Stimulated activated naive CD4-positive, alpha-beta T cell treated with Interleukin-2 at 50 U/mL for 16 hours (primary cell): ENCODE results near the gene ADAMTSL1.

Source experiments
- DNase-seq: peaks from one replicate; lab custom pipeline; 2025; lab: John Stamatoyannopoulos, UW

Gene ADAMTSL1

GRCh38 chr9:18741359-18741758 is 267.4 kb downstream of the ADAMTSL1 start:
- no peak for DNase-seq

- no peak for DNase-seq
These were observed 268.0 kb downstream of the ADAMTSL1 start for GRCh38 chr9:18741945-18742344.

DNA sequence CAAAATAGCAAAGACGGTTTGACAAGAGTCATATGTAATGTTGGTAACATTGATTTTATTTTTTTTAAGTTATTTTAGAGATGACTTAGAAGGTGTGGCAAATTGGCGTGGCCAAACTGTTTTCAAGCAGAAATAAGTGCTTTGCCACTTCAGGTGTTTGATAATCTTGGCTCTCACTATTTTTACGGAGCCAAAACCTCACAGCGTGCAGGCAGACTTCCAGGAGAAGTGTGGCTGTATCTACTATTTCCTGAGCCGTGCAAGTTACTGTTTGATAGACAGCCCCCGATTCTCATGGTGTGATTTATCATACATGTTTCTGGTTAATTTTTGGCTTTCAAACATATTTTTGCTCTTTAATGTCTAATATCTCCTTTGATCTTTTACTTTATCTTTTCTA is 269.5 kb downstream of the ADAMTSL1 start:
- no peak for DNase-seq

GRCh38 chr9:18743971-18744370 is 270.0 kb downstream of the ADAMTSL1 start:
- no peak for DNase-seq

DNA sequence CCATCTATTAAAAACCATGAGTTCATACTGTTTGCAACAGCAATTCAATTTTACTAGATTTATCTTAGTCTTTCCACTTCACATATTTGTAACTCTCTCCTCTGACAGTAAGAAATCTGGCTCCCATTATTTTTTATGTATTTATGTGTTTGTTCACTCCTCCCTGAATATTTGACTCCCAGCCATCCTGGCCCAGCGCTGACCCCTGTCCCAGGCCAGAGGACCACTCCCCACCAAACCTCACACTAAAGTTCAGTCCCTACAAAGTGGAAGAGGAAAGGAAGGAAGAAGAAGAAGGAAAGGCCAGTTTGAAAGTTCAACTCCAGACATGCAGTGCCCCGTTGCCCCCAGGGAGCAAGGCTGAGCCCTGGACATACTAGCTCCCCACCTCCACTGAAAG is 271.8 kb downstream of the ADAMTSL1 start:
- no peak for DNase-seq

DNA sequence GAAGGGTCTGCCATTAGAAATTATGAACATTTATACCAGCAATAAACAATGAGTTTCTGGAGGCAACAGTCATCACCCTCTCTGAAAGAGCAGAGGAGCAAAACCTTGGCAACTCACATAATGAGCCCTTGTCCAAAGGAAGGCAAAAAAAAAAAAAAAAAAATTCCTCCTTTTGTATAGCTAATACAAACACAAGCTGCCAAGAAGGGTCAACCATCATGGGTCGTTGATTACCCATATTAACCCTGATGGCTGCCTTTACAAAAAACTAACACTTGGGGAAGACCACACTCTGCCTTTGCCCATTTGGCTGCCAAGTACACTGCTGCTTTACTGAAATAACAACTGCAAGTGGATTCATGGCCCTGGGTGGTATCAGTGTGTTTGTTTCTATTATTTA is 272.7 kb downstream of the ADAMTSL1 start:
- no peak for DNase-seq

- DNase-seq, result no peak
These were observed 273.6 kb downstream of the ADAMTSL1 start for GRCh38 chr9:18747595-18747994.

DNA sequence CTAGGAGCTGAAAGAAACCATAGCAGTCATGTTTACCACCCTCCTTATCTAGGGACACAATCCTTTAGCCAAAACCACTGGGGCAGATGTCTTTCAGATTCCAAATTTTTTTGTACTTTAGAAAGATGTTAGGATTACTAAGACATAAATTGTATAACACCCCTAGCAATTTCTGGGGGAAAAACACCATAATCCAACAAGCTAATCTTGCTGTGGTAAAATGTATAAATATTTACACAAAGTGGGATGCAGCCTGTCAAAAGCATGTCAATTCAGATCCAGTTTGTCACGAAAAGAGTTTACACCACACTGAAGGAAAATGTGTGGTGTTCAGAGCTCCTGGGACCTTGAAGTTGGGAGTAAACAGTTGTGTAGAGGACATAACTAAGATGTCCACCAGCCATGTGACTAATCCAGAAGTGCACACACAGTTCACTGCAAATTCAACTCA is 274.3 kb downstream of the ADAMTSL1 start:
- DNase-seq, result no peak

DNA sequence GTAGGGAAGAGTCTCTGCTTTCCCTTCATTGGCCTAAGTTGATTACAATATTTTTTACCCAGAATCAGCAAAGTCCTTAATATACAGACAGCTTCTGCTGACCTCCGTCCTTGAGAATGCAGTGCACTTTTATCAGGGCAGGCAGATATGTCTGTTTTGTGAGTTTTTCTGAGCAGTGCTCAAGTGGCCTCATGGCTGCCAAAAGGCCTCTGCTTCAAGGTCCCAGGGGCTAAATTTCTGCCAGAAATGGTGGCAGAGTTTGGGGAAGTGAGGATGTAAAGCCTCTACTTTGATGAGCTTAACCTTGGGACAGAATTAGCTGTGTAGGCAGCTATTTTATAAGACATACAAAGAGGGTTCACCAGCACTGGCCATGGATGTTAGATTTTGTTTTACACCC is 275.8 kb downstream of the ADAMTSL1 start:
- DNase-seq, result no peak

GRCh38 chr9:18753904-18754303 is 280.0 kb downstream of the ADAMTSL1 start:
- no peak for DNase-seq

DNA sequence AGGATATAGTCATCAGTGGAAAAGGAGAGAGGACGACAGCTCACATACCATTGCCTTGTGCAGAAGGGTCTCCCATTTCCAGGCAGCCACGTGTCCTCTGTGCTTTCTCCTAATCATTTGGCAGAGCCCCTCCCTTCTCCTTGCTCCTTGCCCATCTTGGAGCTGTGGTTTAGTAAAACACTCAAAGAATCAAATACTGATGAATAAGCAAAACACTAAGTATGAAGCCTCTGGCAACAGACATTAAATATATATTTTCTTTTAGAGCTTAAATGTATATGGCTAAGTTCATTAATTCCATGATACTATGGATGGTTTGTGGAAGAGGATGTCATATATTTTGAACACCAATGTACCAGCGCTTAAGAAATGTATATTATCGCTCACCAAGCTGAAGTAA is 280.6 kb downstream of the ADAMTSL1 start:
- no peak for DNase-seq

DNA sequence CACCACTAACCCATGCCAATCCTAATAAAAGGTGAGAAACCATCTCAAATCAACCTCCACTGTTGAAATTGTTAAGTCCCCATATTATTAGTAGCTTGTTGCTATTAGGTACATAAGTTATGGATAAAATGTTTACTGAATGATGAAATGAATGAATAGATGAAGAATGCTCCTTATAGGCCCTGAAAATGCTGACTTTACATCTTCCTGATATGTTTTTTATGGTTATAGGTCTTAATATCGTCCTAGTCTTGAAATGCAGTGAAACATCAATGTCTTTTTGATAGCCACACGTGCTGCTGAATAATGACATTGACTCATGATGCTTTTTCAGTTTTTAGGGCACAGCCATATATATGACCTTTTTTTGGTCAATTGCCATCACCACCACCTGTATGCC is 281.3 kb downstream of the ADAMTSL1 start:
- no peak for DNase-seq

GRCh38 chr9:18756712-18757125 is 282.8 kb downstream of the ADAMTSL1 start:
- DNase-seq, result no peak

- DNase-seq, result no peak
These were observed 285.9 kb downstream of the ADAMTSL1 start for GRCh38 chr9:18759827-18760226.

GRCh38 chr9:18761742-18762300 is 287.9 kb downstream of the ADAMTSL1 start:
- no peak for DNase-seq

- no peak for DNase-seq
These were observed 293.1 kb downstream of the ADAMTSL1 start for GRCh38 chr9:18766989-18767550.

GRCh38 chr9:18768951-18769622 is 295.1 kb downstream of the ADAMTSL1 start:
- DNase-seq, result no peak

- DNase-seq, result no peak
These were observed 296.4 kb downstream of the ADAMTSL1 start for GRCh38 chr9:18770131-18770908.

GRCh38 chr9:18771011-18771410 is 297.1 kb downstream of the ADAMTSL1 start:
- no peak for DNase-seq

- DNase-seq, result no peak
These were observed 297.8 kb downstream of the ADAMTSL1 start for GRCh38 chr9:18771763-18772162.

DNA sequence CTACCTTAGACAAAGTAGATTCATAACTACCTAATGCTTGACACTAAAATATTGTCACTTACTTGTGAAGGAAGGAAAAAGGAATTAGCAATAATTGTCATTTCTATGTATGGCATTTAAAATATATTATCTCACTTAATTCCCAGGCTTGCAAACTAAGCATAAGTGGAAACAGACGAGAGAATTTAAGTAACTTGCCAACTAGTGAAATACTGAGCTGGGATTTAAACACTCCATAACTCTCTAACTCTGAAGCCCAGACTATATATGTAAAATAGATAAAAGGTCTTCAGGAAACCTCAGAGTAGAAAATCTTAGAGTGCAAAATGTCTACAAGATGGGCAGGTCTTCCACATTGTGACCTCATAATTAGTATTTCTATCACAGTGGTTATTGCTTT is 301.3 kb downstream of the ADAMTSL1 start:
- no peak for DNase-seq

- DNase-seq, result no peak
These were observed 302.0 kb downstream of the ADAMTSL1 start for GRCh38 chr9:18775930-18776329.
